ENCODE measurements around the gene SERPINB8.
"Not testable (repeated sequence)": the region's sequence is repeated elsewhere in the genome, so short reads cannot be mapped to it uniquely, and the experiment has no call there.

SERPINB8 gene, protein sequence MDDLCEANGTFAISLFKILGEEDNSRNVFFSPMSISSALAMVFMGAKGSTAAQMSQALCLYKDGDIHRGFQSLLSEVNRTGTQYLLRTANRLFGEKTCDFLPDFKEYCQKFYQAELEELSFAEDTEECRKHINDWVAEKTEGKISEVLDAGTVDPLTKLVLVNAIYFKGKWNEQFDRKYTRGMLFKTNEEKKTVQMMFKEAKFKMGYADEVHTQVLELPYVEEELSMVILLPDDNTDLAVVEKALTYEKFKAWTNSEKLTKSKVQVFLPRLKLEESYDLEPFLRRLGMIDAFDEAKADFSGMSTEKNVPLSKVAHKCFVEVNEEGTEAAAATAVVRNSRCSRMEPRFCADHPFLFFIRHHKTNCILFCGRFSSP

DNA sequence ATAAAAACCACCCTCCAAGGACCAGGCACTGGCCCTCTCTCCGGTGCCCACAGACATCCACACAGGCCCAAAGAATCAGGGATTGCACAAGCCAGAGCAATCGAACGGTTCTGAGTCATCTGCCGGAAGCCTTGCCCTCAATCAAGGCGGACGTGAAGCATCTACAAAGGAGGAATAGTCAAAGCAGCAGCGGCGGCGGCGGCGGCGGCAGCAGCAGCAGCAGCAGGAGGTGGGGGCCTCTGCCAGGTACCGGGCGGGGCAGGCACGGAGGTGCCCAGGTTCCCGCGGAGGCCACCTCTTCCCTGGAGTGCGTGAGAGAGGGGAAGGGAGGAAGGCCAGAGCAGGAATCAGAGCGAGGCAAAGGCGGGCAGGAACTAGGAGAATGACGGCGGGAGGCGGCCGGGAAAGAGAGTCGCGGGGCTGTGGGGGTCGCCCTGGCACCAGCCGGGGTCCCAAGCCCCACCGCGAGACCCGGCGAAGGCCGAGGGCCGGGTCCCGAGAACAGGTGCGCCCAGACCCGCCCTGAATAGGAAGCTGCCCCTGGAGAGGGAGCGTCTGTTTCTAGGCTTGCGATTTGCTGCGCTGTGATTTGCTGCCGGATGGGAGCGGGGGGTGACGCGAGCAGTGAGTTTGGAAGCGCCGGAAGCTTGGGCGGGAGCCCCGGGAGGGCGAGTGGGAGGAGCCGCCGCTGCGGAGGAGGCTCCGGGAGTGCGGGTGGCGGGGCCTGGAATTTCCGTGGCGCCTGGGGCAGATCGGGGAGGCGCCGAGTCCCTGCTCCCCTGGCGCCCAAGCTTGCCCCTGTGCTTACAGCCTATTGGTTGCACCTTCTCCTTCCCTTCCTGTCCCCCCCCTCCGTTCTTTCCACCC lies at the start of gene SERPINB8:
Gene SERPINB8, plus strand, starts transcription at position 140 of the 867 bp plus-strand sequence. CDS start 8,228 bp downstream, outside the sequence.
- peak; percentile 60 to 65 for DNase-seq

GRCh38 chr18:63922049-63922448 lies 47.8 kb upstream of the SERPINB8 start:
- DNase-seq: no peak

DNA sequence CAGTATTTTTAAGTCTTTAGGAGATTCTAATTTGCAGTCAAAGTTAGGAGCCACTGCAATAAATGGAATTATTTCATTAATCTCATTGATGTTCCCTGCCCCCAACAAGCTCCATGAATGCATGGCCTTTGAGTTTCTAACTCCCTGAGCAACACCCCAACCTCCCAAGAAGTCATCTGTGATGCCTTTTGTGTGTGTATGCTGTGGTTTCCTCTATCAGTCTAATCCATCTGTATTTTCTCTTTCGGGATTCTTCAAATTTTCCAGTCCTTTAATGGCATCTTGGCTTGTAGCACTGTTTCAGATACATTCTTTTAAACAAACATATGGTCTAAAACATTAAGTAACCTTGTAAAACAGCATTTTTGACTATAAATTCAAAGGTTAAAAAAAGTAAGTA lies 45.3 kb upstream of the SERPINB8 start:
- DNase-seq: no peak

DNA sequence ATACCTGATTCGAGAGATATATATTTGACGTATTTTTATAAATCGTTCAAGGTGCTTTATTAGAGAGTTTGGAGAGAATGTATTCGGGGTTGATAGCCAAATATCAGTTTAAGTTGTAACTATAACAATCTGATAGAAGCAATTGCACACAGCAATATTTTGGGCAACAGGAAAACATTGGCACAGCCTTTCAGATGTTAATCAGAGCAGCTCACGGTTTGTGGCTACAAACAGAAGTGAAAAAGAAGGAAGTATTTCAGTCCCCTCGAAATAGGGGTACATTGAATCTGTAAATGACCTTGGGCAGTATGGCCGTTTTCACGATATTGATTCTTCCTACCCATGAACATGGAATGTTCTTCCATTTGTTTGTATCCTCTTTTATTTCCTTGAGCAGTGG lies 41.5 kb upstream of the SERPINB8 start:
- no peak for DNase-seq

GRCh38 chr18:63929369-63929768 lies 40.5 kb upstream of the SERPINB8 start:
- not testable (repeated sequence) for DNase-seq

DNA sequence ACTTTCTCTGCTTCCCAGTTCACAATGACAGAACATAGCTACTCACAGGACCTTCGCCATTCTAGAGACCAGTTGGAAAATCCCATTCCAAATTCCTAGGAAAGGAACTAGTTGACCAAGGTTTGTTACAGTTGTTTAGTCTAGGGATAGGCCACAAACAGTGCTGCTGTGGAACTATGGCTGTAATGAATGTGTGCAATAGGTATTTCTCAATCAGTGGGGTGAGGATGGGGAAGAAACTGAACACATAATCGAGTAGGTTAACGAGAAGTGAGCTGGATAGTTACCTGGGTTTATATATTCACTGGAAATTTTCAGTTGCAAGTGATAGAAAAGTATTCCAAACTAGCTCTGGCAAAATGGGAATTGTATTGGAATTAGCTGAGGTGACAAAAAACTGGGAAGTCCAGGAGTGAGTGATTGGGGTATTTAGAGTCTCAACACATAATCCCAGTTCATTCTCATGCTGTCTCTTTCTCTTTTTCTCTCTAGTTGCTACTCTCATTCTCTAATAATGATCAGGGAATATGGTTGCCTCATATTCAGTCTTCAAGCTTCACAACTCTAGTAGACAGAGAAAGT lies 39.0 kb upstream of the SERPINB8 start:
- no peak for DNase-seq

GRCh38 chr18:63936156-63936931 lies 33.5 kb upstream of the SERPINB8 start:
- peak; percentile 41 to 60 for DNase-seq

GRCh38 chr18:63936932-63937393 lies 32.9 kb upstream of the SERPINB8 start:
- DNase-seq: no peak

- no peak for DNase-seq
Observed at GRCh38 chr18:63940008-63940407, 29.9 kb upstream of the SERPINB8 start.

- DNase-seq: not testable (repeated sequence)
Observed at GRCh38 chr18:63940543-63941050, 29.3 kb upstream of the SERPINB8 start.

GRCh38 chr18:63947051-63947790 lies 22.7 kb upstream of the SERPINB8 start:
- DNase-seq: no peak

DNA sequence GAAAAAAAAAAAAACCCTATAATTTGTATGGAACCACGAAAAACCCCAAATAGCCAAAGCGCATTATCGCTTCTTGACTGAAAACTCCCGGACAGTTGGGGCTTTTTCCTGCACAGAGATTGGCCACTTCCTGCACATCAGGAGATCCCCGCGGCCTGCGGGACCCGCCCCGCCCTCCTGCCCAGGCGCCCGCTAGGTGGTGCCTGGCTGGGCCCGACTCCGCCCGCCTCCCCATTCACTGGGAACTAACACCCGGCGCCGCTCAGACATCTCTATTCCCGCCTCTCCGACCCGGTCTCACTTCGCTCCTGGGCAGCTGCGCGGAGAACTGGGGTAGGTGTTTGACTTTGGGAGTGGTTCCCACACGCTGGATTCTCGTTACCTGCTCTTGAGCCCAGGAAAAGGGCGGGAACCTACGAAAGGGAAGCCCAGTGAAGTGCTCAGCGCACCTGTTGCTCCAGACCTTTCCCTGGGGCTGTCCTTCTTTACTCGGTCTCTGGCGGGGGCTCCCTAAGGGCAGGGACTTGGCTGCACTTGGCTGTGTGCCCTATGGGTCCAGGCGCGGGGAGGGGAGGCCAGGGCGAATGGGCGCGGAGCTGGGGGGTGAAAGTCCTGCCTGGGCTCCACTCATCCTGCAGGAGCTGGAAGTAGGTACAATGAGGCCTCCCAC lies 20.7 kb upstream of the SERPINB8 start, which contains the start of gene HMSD:
Gene HMSD, plus strand, starts transcription at position 234 of the 670 bp plus-strand sequence. CDS start 4,155 bp downstream, outside the sequence.
- DNase-seq: peak; percentile 49 to 57

- DNase-seq: no peak
Observed at GRCh38 chr18:63951302-63951705, 18.6 kb upstream of the SERPINB8 start.

DNA sequence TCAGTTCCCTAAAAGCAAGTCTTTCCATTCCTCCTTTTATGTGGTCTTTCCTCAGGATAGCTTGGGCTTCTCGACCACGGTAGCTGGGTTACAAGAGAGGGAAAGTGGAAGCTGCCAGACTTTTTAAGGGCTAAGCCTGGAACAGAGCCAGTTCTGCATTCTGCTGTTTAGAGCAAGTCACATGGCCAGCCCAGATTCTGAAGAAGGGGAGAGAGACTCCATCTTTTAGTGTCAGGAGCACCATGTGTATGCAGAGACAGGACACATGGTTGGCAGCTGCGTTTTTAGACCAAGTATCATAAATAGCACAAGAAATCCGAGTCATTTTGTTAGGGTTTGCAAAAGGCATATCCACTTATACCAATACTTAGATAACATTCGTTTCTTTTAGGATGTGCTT lies 16.1 kb upstream of the SERPINB8 start:
- DNase-seq: no peak

GRCh38 chr18:63956755-63957154 lies 13.1 kb upstream of the SERPINB8 start:
- DNase-seq: no peak

DNA sequence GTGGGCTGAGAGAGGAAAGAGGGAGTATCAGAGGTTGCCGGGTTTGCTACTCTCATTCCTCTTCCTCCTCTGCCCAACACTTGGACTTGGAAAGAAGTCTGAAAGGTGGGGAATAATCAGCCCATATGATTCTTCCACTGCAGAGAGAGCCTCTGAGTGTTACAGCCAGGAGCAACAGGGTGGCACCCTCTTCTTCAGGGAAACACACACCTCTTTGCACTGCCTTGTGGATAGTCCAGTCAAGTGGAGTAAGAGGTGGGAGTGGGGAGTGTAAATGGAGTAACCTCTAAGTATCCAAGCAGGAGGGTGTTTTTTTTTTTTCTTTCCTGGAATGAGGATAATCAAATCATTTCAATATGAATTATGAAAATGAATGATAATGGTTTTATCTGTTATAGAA lies 9.0 kb upstream of the SERPINB8 start:
- no peak for DNase-seq

GRCh38 chr18:63961435-63961980 lies 8.4 kb upstream of the SERPINB8 start:
- DNase-seq: no peak

DNA sequence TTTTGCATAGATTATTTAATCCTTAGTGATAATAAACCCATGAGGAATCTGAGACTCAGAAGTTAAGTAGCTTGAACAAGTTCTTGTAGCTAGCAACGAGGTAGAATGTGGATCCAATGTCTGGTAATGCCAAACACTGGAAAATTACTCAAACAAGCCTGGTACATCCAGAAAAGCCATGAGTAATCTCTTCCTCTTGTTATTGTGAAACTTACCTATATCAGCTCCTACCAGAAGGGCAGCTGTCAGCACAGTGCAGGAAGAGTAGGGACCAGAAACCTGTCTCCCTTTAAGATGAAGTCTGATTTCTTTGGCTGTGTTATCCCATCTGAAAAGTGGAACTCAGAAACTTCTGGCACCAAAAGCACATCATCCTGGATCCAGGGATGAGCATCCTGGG lies 7.7 kb upstream of the SERPINB8 start:
- no peak for DNase-seq

DNA sequence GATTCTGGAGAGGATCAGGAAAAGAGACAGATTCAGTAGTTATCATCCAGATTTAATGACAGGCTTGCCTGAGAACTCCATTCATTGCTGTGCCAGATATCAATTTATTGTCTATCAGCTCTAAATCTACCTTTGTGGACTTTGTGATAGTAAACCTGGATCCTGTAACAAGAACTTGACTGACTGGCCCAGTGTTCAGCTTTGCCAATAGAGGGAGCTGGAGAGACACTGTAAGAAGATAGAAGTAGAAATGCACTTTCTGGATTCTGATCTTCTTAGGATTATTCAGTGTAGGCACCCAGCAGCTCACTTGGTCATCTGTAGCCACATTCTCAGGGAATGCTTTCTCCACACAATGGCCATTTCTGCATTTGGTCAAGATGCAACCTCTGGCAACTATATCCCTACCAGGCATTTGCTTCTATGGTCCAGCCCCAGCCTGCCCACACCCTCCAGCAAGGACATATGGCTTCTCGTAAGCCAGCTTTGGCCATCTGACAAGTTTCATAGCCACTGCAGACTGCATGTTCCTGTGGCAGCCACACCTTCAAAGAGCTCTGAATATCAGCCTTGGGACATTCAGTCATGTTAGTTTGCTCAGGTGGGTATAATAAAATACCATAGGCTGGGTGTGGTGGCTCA lies 6.1 kb upstream of the SERPINB8 start:
- DNase-seq: no peak

DNA sequence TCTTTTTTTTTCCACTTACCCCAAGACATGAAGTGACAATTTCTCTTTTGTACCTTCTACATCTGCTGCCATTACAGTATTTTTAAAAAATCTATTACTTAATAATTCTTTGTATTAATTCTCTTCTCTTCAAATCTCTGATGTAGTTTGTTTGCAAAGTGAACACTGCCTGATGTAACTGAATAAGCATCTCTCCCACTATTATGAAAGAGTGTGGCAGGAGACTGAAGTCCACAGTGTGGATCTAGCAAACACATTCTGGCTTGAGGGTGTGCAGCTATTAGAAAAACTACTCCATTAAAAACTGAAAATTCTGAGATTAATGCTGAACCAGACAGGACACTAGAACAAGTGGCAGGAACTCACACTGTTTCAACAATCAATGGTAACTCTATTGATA lies 5.0 kb upstream of the SERPINB8 start:
- no peak for DNase-seq
